HG03442 (cell line): Measurements from ENCODE around the gene LILRA6.
"Not testable (repeated sequence)": the region's sequence is repeated elsewhere in the genome, so short reads cannot be mapped to it uniquely, and the experiment has no call there.

Source experiments
- ATAC-seq: cut with Tn5 transposase; IDR thresholded peaks from one replicate; pipeline ENCODE4 v1.9.1; 2021; ENCODE audit warnings: mild to moderate bottlenecking, moderate library complexity; ENCODE audit not compliant: unreplicated experiment

LILRA6 gene

GRCh38 chr19:54242646-54243045, at the start of gene LILRA6:
LILRA6 (minus strand) TSS chr19:54242790.
- not testable (repeated sequence) for ATAC-seq

- not testable (repeated sequence) for ATAC-seq
These were observed 46.6 kb upstream of the LILRA6 start for GRCh38 chr19:54289160-54289559.

GRCh38 chr19:54287456-54287855, 44.9 kb upstream of the LILRA6 start:
- no peak for ATAC-seq

GRCh38 chr19:54286283-54286682, 43.7 kb upstream of the LILRA6 start:
- not testable (repeated sequence) for ATAC-seq

GRCh38 chr19:54285427-54286056, 43.0 kb upstream of the LILRA6 start:
- not testable (repeated sequence) for ATAC-seq

GRCh38 chr19:54282686-54283470, 40.3 kb upstream of the LILRA6 start:
- no peak for ATAC-seq

- not testable (repeated sequence) for ATAC-seq
These were observed 39.1 kb upstream of the LILRA6 start for GRCh38 chr19:54281729-54282075.

GRCh38 chr19:54281007-54281728, 38.6 kb upstream of the LILRA6 start, which contains the start of gene LILRB2:
LILRB2 (minus strand) TSS chr19:54281110; CDS start chr19:54280496, 614 bp downstream.
- no peak for ATAC-seq

- ATAC-seq: not testable (repeated sequence)
These were observed 37.9 kb upstream of the LILRA6 start for GRCh38 chr19:54280441-54280840.

- not testable (repeated sequence) for ATAC-seq
These were observed 37.4 kb upstream of the LILRA6 start for GRCh38 chr19:54280025-54280424.

- ATAC-seq: no peak
These were observed 36.9 kb upstream of the LILRA6 start for GRCh38 chr19:54279406-54279962.

GRCh38 chr19:54278571-54279195, 36.1 kb upstream of the LILRA6 start:
- not testable (repeated sequence) for ATAC-seq

GRCh38 chr19:54278056-54278455, 35.5 kb upstream of the LILRA6 start:
- ATAC-seq: not testable (repeated sequence)

- ATAC-seq: not testable (repeated sequence)
These were observed 34.6 kb upstream of the LILRA6 start for GRCh38 chr19:54277111-54277615.

GRCh38 chr19:54275951-54276350, 33.4 kb upstream of the LILRA6 start:
- ATAC-seq: no peak

- not testable (repeated sequence) for ATAC-seq
These were observed 31.9 kb upstream of the LILRA6 start for GRCh38 chr19:54274516-54274915.

GRCh38 chr19:54273821-54274220, 31.2 kb upstream of the LILRA6 start:
- ATAC-seq: no peak

GRCh38 chr19:54272181-54272580, 29.6 kb upstream of the LILRA6 start:
- not testable (repeated sequence) for ATAC-seq

GRCh38 chr19:54271587-54271986, 29.0 kb upstream of the LILRA6 start:
- ATAC-seq: not testable (repeated sequence)

- no peak for ATAC-seq
These were observed 28.5 kb upstream of the LILRA6 start for GRCh38 chr19:54271106-54271505.
